ENCODE measurements around the gene OR9Q2. TPM values are rescaled to one million over a fixed set of nuclear protein-coding genes. Genes with fewer than 3 reads are reported as not detected.
A peak's percentile ranks its signal among the peaks of the same experiment; 100 is the strongest.

OR9Q2 gene
- total and polyA plus RNA-seq, 2 of the 13 experiments (the other 11 are each of a cell fraction or from before 2014, with no cell fraction given): not detected

GRCh38 chr11:58165504-58166106 lies 23.3 kb upstream of the OR9Q2 start (continued):
- TF ChIP-seq ZSCAN21 (CRISPR knock-in tag; IDR thresholded peaks at IDR 0.05; ENCODE audit: borderline replicate concordance) (no peak), ZNF558 (CRISPR knock-in tag; IDR thresholded peaks at IDR 0.05; ENCODE audit: borderline replicate concordance) (no peak), ZBTB26 (CRISPR knock-in tag; IDR thresholded peaks at IDR 0.05; ENCODE audit: borderline replicate concordance) (no peak), PAXIP1 (CRISPR knock-in tag; conservative IDR thresholded peaks at IDR 0.05) (peak; percentile 97), PRDM10 (CRISPR knock-in tag; IDR thresholded peaks at IDR 0.05; ENCODE audit: low read depth) (no peak), NCOA2 (CRISPR knock-in tag; IDR thresholded peaks at IDR 0.05) (peak; percentile 100), ARID3A (IDR thresholded peaks at IDR 0.05; ENCODE audit: low read depth, low read length) (peak; percentile 44; the same call in 1 of the 2 replicates), IKZF5 (CRISPR knock-in tag; IDR thresholded peaks at IDR 0.05) (peak; percentile 41; the same call in 1 of the 2 replicates), ZNF383 (CRISPR knock-in tag; IDR thresholded peaks at IDR 0.05; ENCODE audit: borderline replicate concordance) (no peak), ZSCAN12 (CRISPR knock-in tag; IDR thresholded peaks at IDR 0.05) (no peak), LRRFIP1 (CRISPR knock-in tag; conservative IDR thresholded peaks at IDR 0.05) (no peak), BRD4 (CRISPR knock-in tag; IDR thresholded peaks at IDR 0.05) (no peak), ZNF350 (CRISPR knock-in tag; IDR thresholded peaks at IDR 0.05; ENCODE audit: borderline replicate concordance, low read depth) (no peak), ZNF563 (CRISPR knock-in tag; IDR thresholded peaks at IDR 0.05) (no peak)

All from HepG2 (cell line).